Adipocyte (in vitro differentiated cells): ENCODE measurements around the gene SHC1.
A peak's percentile ranks its signal among the peaks of the same experiment; 100 is the strongest.

Experiments used
- DNase-seq: peaks from one replicate; pipeline ENCODE4 v3.0.0-alpha.2; 2015; ENCODE audit warnings: low read depth
- H3K27me3 ChIP-seq: replicated peaks from 2 replicates; pipeline ENCODE4 v1.7.0; 2013; ENCODE audit warnings: mild to moderate bottlenecking, low read length, moderate library complexity; ENCODE audit not compliant: control insufficient read depth, insufficient read depth
- H3K36me3 ChIP-seq: 2 replicates; pipeline ENCODE4 v1.7.0; 2013; ENCODE audit warnings: low read length, mild to moderate bottlenecking, moderate library complexity; ENCODE audit not compliant: control insufficient read depth, insufficient read depth, severe bottlenecking
- H3K4me1 ChIP-seq: 2 replicates; pipeline ENCODE4 v1.7.0; 2013; ENCODE audit warnings: mild to moderate bottlenecking, low read length, moderate library complexity; ENCODE audit not compliant: control insufficient read depth, insufficient read depth
- H3K4me3 ChIP-seq: 2 replicates; pipeline ENCODE4 v1.7.0; 2013; ENCODE audit warnings: mild to moderate bottlenecking, low read length, moderate library complexity
- H3K9ac ChIP-seq: 2 replicates; pipeline ENCODE4 v1.7.0; 2013; ENCODE audit warnings: mild to moderate bottlenecking, low read length, moderate library complexity
- H3K9me3 ChIP-seq: 2 replicates; pipeline ENCODE4 v1.7.0; 2013; ENCODE audit warnings: mild to moderate bottlenecking, low read length, moderate library complexity; ENCODE audit not compliant: control insufficient read depth

Gene SHC1

DNA sequence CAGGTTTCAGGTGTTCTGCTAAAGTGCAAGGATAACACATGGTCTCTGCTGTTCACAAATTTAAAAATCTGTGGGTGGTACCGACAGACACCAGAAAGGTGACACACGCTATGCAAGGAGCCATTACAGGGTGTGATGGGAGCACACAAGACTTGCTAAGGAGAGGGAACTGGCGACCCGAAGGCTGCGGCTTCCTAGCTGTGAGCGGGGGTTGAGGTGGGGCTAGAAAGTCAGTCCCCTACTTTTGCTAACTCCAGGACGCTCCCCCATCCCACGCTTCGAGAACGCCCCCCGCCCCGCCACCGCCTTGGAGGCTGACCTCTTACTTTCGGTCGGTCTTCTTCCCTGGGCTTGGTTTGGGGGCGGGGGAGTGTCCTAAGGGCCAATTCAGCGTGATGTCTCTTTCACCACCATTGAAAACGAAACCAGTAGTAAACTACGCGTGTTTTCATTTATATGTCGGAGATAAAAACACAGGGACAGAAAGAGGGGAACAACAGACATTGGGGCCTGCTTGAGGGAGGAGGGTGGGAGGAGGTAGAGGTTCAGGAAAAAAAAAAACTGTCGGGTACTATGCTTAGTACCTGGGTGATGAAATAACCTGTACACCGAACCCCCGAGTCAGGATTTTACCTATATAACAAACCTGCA is 5.0 kb upstream of the SHC1 start:
- Histone ChIP-seq H3K36me3 (peaks cover 11% of the 10 kb centered on the region), H3K4me1 (peaks cover 38% of the 10 kb centered on the region), H3K4me3 (peak overlapping the region; percentile 90), H3K9me3 (no peaks in the 10 kb centered on the region), H3K27me3 (no peaks in the 10 kb centered on the region), H3K9ac (peak overlapping the region; percentile 97)
- peak; percentile 80 for DNase-seq

DNA sequence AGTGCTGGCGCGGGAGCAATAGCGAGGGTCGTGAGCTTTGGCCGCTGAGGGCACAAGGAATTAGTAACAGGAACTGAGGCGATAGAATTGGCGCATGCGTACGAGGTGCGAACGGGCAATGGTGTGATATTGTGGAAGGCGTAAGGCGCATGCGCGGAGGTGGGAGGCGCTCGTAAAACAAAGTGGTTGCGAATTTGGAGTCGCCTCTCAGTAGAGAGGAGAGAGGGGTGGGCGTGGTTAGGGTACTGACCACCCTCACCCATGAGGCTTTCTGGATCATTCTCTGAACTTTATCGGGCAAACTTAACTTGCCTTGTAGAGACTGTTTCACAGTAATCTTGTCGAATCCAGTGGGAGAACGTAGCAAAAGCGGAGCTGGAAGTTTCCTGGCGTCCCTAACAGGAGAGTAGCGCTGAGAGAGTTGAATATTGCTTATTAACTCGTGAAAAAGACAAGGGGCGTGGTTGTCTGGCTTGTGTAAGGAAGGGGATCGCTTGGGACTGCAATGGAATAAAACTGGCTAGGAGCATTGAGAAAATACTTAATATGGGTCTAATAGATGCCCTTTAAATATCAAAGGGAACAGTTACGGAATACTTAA is 4.4 kb upstream of the SHC1 start:
- H3K36me3 ChIP-seq = peaks cover 11% of the 10 kb centered on the region
- H3K9me3 ChIP-seq = no peaks in the 10 kb centered on the region
- DNase-seq = peak; percentile 99
- H3K9ac ChIP-seq = peak overlapping the region; percentile 97
- H3K27me3 ChIP-seq = no peaks in the 10 kb centered on the region
- H3K4me1 ChIP-seq = peaks cover 38% of the 10 kb centered on the region
- peak overlapping the region; percentile 90 for H3K4me3 ChIP-seq

DNA sequence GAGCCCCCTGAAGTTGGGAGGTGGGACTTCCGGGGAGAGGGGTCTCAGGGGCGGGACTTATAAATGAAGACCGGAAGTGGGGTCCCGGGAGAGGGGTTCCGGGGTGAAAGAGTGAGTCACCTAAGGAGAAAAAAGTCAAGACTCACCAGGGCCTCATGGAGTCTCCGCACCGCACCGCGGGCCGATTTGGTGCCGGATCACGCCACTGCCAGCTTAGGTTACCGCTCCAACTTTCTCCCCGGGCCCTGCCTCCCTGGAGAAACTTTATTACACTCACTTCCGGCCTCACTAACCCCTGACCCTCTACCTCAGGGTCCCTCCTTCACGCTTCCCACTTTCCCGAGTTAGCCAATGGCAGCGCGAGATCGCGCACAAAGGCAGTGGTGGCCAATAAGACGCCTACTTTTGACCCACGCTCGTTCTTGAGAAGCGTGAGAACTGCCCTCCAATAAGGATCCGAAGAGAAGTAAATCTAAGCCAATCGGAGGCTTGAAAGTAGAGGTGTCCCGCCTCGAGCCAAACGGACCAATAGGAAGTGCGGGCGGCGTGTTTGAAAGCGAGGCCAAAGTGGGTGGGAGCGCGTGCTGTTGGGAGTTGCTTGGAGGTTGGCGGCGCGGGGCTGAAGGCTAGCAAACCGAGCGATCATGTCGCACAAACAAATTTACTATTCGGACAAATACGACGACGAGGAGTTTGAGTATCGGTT is 3.7 kb upstream of the SHC1 start, which contains the start of gene CKS1B:
Gene CKS1B (plus strand): TSS at position 580 of the 706 bp plus-strand sequence. CDS start 65 bp downstream, at position 645.
- DNase-seq = peak; percentile 100
- Histone ChIP-seq H3K27me3 (no peaks in the 10 kb centered on the region), H3K4me1 (peaks cover 41% of the 10 kb centered on the region), H3K9ac (peak within 1 kb of the TSS; percentile 97), H3K4me3 (peak within 1 kb of the TSS; percentile 90), H3K9me3 (no peaks in the 10 kb centered on the region), H3K36me3 (peaks cover 8% of the 10 kb centered on the region)

DNA sequence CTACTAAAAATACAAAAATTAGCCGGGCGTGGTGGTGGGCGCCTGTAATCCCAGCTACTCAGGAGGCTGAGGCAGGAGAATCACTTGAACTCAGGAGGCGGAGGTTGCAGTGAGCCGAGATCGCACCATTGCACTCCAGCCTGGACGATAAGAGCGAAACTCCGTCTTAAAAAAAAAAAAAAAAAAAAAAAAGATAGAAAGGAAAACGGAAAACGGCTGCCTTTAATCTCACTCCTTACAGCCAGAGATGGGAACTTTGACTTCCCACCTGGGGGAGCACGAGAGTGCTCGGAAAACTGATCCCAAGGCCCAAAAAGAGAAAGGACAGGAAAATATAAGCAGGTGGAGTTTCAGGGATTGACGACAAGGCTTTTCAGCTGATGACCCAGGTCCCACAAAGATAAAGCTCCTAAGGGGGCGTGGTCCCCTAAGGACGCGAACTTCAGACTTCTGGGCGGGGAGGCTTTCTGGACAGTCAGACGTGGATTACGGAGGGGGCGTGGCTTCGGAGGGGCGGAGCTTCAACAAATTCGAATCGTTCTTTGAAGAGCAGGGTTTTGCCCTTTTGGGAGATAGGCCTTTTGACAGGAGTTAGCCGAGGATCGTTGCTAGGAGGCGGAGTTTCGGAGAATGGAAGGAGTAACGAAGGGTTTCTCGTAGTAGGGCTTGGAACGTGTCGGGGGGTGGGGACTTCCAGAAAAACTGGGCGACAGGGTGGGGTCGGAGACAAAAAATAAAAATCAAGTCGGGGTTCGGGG is 3.0 kb upstream of the SHC1 start:
- Histone ChIP-seq H3K4me1 (peaks cover 49% of the 10 kb centered on the region), H3K9me3 (no peaks in the 10 kb centered on the region), H3K36me3 (peaks cover 5% of the 10 kb centered on the region), H3K9ac (peak overlapping the region; percentile 97), H3K27me3 (no peaks in the 10 kb centered on the region), H3K4me3 (peak overlapping the region; percentile 90)
- DNase-seq = peak; percentile 98

DNA sequence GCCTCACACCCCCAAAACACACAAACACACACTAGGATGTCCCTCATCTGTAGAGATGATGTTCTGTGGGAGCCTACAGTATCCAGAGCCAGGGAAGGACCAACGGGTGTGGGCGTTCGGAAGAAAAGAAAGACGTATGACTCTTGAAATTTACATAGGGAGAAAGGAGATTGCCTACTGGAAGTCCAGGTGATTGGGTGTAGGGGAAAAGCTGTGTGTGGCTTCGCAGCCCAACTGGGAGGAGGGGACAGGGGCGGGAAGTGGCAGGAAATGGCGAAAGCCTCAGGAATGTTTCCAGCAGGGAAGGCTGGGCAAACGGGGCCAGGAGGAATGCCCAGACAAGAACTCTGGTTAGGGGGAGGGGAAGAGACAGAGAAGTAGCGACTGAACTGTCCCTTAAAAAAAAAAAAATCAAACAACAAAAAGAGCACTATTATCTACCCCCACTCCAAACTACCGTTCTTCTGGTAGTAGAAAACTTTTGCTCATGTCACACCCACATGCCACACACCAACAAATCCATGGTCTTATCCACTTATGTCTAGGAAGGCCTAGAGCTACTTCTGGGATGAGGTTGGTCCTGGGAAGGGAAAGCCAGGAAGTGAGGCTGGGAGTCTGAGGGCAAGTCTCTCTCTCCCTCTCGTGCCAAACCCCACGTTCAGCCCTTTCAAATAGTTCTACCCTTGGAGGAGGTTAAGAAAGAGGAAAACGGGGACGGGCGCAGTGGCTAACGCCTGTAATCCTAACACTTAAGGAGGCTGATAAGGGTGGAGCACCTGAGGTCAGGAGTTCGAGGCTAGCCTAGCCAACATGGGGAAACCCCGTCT is 2.2 kb upstream of the SHC1 start:
- peaks cover 7% of the 10 kb centered on the region for H3K36me3 ChIP-seq
- peak overlapping the region; percentile 90 for H3K4me3 ChIP-seq
- peak; percentile 92 for DNase-seq
- no peaks in the 10 kb centered on the region for H3K27me3 ChIP-seq
- H3K9ac ChIP-seq = peak overlapping the region; percentile 97
- H3K9me3 ChIP-seq = no peaks in the 10 kb centered on the region
- peaks cover 57% of the 10 kb centered on the region for H3K4me1 ChIP-seq

DNA sequence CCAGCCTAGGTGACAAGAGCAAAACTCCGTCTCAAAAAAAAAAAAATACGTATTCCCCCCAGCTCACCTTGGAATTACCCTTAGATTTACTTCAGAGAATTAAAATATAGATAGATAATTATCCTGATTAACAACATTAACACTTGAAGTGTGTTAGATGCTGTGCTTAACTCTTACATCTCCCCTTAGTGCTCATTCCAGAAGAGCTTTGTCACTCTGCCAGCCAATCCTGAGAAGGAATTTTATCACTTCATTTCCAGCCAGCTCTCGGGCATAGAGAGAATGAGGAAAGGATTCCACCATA is 1.6 kb upstream of the SHC1 start:
- no peak for DNase-seq
- Histone ChIP-seq H3K4me3 (peak overlapping the region; percentile 90), H3K9me3 (no peaks in the 10 kb centered on the region), H3K9ac (peak overlapping the region; percentile 97), H3K4me1 (peaks cover 62% of the 10 kb centered on the region), H3K36me3 (peaks cover 13% of the 10 kb centered on the region), H3K27me3 (no peaks in the 10 kb centered on the region)

DNA sequence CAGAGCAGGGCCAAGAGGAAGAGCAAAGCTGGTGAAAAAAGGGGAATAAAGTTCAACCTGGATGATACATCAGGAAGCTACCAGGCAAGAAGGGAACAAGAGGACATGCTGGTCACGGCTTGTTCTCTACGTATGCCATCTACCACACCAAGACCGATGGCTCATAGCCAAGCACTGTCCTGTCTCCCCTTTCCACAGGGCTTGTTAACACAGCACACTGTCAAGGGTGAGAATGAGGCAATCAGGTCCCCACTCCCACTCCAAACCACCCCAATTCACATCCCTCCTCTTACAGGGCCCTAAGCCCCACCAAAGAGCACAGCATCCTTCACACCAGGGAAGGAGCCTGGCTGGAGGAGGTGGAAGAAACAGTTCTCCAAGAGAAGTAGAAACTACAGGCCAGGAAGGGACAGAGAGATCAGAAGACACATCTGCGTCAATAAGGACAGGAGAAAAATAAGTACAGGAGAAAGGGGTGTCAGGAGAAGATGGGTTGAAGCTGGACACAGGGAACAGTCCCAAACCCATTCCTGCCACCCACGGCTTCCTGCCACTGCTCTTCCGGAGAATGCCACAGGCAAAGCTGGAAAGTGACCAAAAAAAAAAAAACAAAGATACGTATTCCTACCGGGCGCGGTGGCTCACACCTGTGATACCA is 923 bp upstream of the SHC1 start:
- Histone ChIP-seq H3K27me3 (no peaks in the 10 kb centered on the region), H3K36me3 (peaks cover 20% of the 10 kb centered on the region), H3K4me3 (peak overlapping the region; percentile 92), H3K9ac (peak overlapping the region; percentile 97), H3K9me3 (no peaks in the 10 kb centered on the region), H3K4me1 (peaks cover 63% of the 10 kb centered on the region)
- peak; percentile 57 for DNase-seq

DNA sequence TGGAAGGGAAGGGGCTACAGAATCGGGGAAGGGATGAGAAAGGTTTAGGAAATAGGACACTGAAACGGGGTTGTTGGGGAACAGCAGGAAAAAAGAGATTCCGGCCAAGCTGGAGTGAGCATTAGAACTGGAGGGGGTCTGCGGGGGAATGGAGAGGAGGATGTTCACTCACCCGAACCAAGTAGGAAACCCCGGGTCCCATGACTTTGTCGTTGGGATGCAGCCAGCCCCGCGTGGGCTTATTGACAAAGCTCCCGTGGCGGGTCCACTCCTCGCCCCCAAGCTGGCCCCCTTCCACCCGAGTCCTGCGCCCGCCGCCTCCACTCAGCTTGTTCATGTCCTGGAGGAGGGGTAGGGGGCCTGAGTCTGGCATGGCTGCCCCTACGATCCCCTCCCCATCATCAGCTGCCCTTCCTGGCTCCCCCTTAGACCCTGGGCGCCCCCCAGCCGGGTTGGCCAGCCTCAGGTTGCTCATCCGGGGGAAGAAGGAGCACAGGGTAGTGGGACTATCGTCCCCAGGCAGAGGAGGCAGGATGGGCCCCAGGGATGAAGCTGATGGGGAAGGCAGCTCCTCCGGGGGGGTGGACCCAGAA is 591 bp downstream of the SHC1 start:
- DNase-seq = peak; percentile 50
- Histone ChIP-seq H3K4me1 (peaks cover 55% of the 10 kb centered on the region), H3K36me3 (peaks cover 35% of the 10 kb centered on the region), H3K4me3 (peak overlapping the region; percentile 92), H3K9ac (peak overlapping the region; percentile 97), H3K27me3 (no peaks in the 10 kb centered on the region), H3K9me3 (no peaks in the 10 kb centered on the region)

DNA sequence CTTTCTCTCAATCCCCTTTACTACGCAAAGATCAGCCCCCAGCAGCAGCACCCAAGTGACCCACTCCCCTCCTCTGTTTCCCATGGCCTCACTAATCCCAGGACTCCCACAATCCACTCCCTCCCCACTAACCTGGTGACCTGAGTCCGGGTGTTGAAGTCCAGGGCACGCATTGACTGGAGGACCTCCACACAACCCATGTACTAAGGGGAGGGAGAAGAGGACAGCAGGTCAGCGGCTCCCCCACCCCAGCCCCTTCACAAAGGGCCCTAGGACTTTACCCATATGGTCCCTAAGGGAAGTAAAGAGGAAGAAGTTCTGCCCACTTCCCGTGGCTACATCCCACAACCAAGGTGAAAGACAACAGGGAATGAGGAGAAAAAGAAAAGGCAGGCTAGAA is 1.3 kb downstream of the SHC1 start:
- no peaks in the 10 kb centered on the region for H3K9me3 ChIP-seq
- peaks cover 59% of the 10 kb centered on the region for H3K4me1 ChIP-seq
- no peaks in the 10 kb centered on the region for H3K27me3 ChIP-seq
- peaks cover 42% of the 10 kb centered on the region for H3K36me3 ChIP-seq
- H3K4me3 ChIP-seq = peak overlapping the region; percentile 92
- no peak for DNase-seq
- H3K9ac ChIP-seq = peak overlapping the region; percentile 97

DNA sequence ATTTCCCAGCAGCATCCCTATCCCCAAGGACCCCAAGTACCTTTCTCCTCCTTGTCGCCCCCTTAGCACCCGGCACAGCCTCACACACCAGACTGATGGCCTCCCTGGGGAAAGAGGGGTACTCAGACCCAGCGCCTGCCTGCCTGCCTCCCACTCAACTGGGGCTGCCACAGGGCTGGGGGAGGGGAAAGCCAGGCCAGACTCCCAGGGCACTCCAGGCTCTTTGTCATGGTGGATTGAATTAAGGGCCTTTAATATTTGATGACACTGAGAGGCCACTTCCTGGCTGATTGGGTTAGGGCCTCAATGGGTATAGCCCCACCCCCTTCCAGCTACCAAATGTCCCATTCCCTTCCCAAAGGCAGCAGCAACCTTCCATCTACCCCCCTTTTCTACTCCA is 1.8 kb downstream of the SHC1 start:
- no peak for DNase-seq
- Histone ChIP-seq H3K9ac (peak overlapping the region; percentile 97), H3K4me1 (peaks cover 59% of the 10 kb centered on the region), H3K36me3 (peaks cover 47% of the 10 kb centered on the region), H3K27me3 (no peaks in the 10 kb centered on the region), H3K9me3 (no peaks in the 10 kb centered on the region), H3K4me3 (peak overlapping the region; percentile 92)
